Glutamatergic neuron (in vitro differentiated cells): ENCODE data around the gene POF1B. TPM values are rescaled to one million over a fixed set of nuclear protein-coding genes. Genes with fewer than 3 reads are reported as not detected.

Experiments used
- DNase-seq: peaks from one replicate; pipeline ENCODE4 v3.0.0; 2022
- H3K27ac Mint-ChIP-seq: one replicate; pipeline ENCODE4 v1.8.0; 2020; ENCODE audit warnings: mild to moderate bottlenecking, mixed read lengths, inconsistent platforms; ENCODE audit not compliant: unreplicated experiment
- H3K27me3 Mint-ChIP-seq: one replicate; pipeline ENCODE4 v1.8.0; 2020; ENCODE audit warnings: mild to moderate bottlenecking, moderate library complexity, mixed read lengths, inconsistent platforms; ENCODE audit not compliant: unreplicated experiment
- H3K36me3 Mint-ChIP-seq: one replicate; pipeline ENCODE4 v1.8.0; 2020; ENCODE audit warnings: mild to moderate bottlenecking, mixed read lengths, inconsistent platforms; ENCODE audit not compliant: unreplicated experiment
- H3K4me1 Mint-ChIP-seq: one replicate; pipeline ENCODE4 v1.8.0; 2020; ENCODE audit warnings: mild to moderate bottlenecking, low read depth, mixed read lengths, inconsistent platforms; ENCODE audit not compliant: unreplicated experiment
- H3K4me3 Mint-ChIP-seq: one replicate; pipeline ENCODE4 v1.8.0; 2020; ENCODE audit warnings: mild to moderate bottlenecking, mixed read lengths, inconsistent platforms; ENCODE audit not compliant: unreplicated experiment
- H3K9me3 Mint-ChIP-seq: one replicate; pipeline ENCODE4 v1.8.0; 2020; ENCODE audit warnings: mild to moderate bottlenecking, moderate library complexity, mixed read lengths, inconsistent platforms; ENCODE audit not compliant: unreplicated experiment
- total RNA-seq: library from RNA; stranded (reverse); fragmentation: NEBNext Ultra II Directional; extraction: Animal tissue kit (Norgen Biotek cat#: 25700); gene quantifications from one replicate; pipeline ENCODE4 v1.2.1, GENCODE V29; 2021; ENCODE audit not compliant: unreplicated experiment
- TF ChIP-seq, protein P1 (sequence below): fragments of 200-600 bp; sonication (generic); IDR thresholded peaks from one replicate; pipeline ENCODE4 v1.5.0; 2021; ENCODE audit not compliant: partially characterized antibody, unreplicated experiment

Gene POF1B
- total RNA-seq, 1 donor from 2014 or later, result not detected

DNA sequence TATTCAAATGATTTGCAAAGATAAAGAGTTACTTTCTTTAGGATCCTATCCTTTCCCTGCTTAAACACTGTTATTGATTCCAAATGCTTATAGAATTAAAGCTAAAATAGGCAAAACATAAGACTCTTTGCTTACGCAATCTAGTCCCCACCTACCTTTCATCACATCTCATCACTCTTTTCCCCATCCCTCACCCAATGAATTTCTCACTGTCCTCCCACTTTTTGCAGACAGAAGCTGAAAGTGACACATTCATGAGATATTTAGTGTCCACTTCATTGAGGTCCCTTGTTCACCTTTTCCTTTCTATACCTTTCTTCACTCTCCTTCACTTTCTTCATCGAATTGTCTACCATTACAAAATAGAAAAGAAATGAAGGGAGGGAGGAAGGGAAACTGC, 136.3 kb downstream of the POF1B start:
- Mint-ChIP-seq H3K36me3 (no peaks in the 10 kb centered on the region), H3K9me3 (peaks cover 9% of the 10 kb centered on the region), H3K4me1 (no peaks in the 10 kb centered on the region), H3K27ac (peak overlapping the region; percentile 66), H3K4me3 (peak overlapping the region; percentile 89), H3K27me3 (peaks cover 6% of the 10 kb centered on the region)
- DNase-seq, result no peak
- TF ChIP-seq, protein P1, sequence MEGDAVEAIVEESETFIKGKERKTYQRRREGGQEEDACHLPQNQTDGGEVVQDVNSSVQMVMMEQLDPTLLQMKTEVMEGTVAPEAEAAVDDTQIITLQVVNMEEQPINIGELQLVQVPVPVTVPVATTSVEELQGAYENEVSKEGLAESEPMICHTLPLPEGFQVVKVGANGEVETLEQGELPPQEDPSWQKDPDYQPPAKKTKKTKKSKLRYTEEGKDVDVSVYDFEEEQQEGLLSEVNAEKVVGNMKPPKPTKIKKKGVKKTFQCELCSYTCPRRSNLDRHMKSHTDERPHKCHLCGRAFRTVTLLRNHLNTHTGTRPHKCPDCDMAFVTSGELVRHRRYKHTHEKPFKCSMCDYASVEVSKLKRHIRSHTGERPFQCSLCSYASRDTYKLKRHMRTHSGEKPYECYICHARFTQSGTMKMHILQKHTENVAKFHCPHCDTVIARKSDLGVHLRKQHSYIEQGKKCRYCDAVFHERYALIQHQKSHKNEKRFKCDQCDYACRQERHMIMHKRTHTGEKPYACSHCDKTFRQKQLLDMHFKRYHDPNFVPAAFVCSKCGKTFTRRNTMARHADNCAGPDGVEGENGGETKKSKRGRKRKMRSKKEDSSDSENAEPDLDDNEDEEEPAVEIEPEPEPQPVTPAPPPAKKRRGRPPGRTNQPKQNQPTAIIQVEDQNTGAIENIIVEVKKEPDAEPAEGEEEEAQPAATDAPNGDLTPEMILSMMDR, result no peak

Other genes starting within 250 kb of the POF1B start
- not detected for gene SATL1, start 135.9 kb downstream of the POF1B start, total RNA-seq
- 41.9 TPM for gene ZNF711, start 135.7 kb downstream of the POF1B start, total RNA-seq